Inflammatory macrophage treated with lipopolysaccharide for 4 hours (primary cell): ENCODE results near the gene DGCR2.
"Not testable (repeated sequence)": the region's sequence is repeated elsewhere in the genome, so short reads cannot be mapped to it uniquely, and the experiment has no call there.

Experiments used
- DNase-seq: peaks from one replicate; pipeline ENCODE4 v3.0.0-alpha.2; 2020

DGCR2 gene

DNA sequence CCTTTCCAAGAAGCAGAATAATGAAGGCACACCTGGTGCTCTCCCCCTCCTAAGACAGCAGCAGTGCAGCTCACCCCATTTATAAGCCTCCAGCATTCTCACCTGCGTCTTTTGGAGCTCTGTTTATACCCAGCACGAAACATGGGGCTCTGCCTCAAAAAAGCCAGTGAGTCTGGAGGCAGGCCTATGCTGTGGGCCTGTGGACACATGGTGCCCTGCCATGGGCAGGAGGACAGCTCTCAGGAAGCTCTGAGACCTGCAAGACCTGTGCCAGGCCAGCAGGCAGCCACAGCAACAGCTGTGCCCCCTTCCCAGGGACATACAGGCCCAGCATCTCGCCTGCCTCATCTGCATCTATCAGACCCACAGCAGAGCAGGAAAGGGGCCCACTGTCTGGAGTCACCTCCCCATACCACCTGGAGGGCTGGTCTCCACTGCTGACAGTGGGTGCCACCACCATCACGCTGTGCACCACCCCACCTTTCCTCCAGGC, 64.2 kb downstream of the DGCR2 start:
- DNase-seq = no peak

DNA sequence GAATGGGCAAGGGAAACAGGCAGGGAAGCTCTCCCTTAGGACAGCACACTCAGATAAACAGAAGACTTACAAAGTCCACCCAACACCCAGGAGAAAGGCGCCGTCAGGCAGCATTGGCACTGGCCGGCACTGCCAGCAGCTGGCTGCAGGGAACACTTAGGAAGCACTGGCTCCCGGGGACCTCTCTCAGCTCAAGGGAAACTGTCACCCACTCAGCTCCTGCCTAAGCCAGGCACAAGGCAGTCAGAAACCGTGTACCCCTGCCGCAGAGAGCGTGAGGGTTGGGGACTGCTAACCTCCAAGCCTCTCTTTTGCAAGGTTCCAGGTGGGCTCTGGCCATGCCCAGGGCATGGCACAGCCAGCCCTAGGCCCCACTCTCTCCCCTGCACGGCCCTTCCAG, 64.7 kb downstream of the DGCR2 start:
- DNase-seq = no peak

DNA sequence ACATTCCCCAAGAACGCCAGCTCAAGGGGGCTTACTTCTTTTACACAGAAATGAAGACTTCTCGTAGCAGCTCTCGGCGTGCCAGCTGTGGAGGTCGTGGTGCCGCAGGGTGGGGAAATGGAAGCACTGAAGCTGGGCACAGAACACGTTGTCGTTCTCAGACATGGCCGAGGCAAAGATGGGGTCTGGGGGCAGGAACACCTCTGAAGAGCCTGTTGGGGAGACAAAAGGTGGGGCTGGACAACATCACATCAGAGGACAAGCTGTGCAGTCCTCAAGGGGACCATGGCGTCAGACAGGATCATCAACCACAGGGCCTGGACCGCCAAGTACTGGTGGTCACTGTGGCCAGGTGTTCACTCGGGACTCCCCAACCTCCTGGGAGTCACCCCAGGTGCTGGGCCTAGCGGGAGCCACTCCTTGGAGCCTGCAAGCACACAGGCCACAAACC, 65.2 kb downstream of the DGCR2 start:
- no peak for DNase-seq

DNA sequence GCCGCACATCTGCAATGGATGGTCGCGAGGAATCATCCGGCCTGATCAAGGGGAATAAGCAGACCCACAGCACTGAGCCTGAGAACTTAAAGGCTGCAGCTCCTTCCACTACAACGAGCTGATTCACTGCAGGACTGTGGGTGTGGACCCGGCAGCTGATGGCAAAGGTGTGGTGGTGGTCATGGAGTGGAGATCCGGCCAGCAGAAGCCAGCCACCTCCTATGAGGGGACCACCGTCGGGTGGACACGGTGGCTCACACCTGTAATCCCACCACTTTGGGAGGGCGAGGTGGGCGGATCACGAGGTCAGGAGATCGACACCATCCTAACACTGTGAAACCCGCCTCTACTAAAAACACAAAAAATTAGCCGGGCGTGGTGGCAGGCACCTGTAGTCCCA, 66.4 kb downstream of the DGCR2 start:
- no peak for DNase-seq

DNA sequence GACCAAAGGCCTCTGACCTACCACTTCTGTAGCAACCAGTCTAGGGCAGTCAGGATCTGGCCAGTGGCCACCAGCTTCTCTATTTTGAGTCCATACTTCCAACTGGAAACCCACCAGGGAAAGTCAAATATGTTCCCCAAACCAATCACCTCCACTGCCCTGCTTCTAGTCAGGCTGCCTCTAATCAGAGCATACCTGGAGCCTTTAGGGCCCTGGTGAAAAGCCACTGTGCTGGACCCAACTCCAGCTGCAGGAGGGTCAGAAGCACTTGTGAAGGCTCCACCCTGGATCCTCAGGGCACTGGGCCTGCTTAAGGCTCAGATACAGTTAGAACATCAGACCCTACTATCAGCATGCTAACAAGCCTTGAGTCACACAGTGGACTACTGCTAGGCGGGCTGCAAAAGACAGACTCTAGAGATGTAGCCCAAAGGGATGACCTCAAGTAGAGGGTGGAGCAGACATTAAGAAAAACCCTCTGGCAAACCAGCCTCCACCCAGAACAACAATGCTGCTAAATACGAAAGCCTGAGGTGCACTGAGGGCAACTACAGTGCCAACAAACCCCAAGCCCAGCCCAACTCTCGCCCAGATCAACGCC, 69.2 kb downstream of the DGCR2 start:
- no peak for DNase-seq

DNA sequence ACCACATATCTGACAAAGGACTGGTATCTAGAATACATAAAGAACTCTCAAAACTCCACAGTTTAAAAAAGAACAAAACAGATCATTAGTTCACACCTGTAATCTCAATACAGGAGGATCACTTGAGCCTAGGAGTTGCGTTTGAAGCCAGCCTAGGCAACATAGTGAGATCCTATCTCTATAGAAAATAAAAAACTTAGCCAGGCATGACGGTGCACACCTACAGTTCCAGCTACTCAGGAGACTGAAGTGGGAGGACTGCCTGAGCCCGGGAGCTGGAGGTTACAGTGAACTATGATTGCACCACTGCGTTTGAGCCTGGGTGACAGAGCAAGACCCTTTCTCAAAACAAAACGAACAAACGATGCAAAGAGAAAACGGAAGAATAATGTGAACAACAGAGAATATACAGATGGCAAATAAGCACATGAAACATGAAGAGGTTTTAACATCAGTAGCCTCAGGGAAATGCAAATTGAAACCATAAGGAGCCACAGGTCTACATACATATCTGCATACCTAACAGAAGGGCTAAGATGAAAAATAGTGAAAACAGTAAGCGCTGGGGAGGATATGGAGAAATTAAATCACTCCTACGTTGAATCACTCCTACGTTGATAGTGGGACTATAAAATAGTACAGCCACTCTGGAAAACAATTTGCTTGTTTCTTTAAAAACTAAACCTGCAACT, 70.7 kb downstream of the DGCR2 start:
- DNase-seq = no peak

DNA sequence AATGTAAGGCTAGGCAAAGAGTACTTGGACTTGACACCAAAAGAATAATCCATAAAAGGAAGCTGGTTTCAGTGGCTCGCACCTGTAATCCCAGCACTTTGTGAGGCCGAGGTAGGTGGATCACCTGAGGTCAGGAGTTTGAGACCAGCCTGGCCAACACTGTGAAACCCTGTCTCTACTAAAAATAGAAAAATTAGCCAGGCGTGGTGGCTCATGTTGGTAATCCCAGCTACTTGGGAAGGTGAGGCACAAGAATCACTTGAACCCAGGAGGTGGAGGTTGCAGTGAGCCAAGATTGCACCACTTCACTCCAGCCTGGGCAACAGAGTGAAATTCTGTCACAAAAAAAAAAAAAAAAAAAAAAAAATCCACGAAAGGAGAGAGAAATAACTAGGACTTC, 71.4 kb downstream of the DGCR2 start:
- DNase-seq = not testable (repeated sequence)

DNA sequence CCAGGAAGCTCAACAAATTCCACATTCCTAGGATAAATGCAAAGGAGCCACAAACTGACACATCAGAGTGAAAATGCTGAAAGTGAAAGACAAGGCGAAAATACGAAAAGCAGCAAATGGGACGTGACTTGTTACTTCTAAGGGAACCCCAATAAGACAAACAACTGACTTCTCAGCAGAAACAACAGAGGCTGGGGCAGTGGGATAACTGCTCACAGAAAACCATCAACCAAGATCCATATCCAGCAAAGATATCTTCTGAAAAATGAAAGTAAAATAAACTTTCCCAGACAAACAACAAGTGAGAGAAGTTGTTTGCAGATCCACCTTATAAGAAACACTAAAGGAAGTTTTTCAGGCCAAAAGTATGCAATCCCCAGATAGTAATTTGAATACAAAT, 72.1 kb downstream of the DGCR2 start:
- no peak for DNase-seq

DNA sequence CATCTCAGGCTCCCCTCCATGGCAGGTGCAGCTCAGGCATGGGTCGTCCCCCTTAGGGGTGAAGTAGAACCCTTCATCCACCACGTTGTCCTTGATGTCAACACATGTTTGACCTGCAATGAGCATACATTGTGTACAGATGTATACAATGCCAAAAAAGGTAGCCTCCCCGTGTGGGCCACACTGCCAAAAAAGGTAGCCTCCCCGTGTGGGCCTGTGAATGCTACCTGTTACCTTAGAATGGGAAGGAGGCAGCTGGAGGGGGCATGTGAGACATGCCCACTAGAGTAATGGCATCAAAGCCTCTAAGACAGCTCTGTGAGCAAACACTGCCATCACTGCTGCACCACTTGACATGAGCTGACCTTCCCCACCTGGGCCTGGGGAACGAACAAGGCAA, 73.7 kb downstream of the DGCR2 start:
- DNase-seq = no peak

DNA sequence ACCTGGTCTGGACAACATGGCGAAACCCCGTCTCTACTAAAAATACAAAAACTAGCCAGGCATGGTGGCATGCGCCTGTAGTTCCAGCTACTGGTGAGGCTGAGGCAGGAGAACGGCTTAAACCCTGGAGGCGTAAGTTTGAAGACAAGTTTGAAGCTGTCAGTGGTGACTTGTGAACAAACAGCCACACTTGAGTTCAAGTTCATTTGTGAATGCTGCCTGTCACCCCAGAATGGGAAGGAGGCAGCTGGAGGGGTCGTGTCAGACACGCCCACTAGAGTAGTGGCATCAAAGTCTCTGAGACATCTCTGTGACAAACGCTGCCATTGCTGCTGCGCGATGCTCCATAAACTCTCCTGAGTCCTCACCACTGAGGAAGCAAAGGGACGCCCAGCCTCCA, 74.2 kb downstream of the DGCR2 start:
- DNase-seq = no peak

DNA sequence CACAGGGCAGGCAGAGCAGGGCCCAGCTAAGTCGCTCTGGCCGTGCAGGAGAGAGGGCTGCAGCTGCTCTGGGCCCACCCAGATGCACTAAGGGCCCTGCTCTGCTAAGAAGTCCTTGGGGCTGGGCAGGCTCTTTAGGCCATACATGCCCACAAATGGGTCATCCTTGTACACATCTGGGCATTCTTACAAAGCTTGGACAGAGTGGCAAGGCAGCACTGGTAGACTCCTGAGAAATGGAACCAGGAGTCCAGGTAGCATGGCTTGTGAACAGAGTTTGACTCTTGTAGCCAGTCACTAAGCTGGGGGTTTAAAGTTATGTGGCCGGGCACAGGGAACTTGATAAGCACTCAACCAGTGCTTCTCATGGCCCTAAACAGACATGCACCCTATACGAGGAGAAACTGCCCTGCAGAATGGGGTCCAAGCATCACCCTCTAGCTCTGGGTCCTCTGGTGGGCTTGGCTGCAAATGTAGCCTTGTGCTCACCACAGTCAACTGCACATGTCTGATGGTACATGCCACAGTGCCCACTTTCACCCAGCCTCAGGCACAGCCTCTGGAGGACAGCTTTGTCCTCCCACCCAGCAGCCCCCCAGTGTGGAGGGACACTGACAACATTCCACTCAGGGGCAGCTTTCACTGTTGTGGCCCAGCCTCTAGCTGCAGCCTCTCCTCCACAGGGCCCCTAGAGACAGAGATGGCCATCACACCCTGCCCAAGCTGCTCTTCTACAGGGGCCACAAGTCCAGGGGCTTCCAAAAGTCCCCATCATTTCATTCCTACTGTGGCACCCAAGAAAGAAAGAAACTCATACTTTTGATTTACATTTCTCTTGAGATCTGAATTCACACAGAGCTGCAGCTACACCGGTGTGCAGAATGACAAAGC, 75.2 kb downstream of the DGCR2 start:
- no peak for DNase-seq

DNA sequence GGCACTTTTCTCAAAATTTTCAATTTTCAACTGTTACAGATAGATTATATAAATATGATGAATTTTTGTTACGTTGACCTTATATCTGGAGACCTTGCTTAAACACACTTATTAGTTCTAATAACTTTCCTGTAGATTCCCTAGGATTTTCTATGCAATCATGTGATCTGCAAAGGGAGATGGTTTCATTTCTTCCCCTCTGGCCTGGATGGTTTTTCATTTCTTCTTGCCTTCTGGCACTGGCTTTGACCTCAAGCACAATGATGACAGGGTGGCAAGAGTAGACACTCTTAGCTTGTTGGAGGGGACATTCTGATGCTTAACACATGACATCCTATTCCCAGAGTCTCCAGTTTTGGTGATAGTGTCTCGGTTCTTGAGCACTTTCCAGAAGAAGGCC, 75.9 kb downstream of the DGCR2 start:
- no peak for DNase-seq

DNA sequence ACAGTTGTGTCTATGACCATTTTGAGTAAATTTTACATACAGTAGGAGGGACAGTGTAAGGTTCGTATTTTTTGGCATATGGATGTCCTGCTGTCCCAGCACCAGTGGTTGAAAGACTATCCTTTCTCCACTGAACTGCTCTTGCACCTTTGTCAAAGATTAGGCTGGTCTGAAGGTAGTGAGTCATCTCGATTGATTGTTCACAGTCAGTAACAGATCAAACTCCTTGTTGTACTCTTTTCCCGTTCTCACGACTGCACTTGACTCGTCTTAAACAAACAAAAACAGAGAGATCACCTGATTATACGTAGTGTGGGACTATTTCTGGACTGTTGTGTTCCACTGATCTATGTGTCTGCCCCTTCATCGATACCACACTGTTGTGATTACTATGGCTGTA, 77.1 kb downstream of the DGCR2 start:
- no peak for DNase-seq

DNA sequence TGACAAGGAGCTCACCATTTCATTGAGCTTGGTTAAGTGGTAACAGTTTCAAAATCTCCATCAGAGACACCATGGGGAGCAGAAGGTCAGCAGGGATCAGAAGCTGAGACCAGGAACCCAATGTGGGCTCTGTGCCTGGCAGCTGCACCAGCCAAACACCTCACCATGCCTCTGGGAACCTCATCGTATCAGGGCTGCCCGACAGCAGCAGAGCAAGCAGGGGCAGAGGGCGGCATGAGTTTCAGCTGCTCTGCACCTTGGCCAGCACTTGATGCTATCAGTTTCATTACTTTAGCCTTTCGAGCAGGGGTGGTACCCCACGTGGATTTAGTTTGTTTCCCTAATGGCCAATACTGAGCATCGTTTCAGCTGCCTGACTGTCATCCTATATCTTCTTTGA, 77.8 kb downstream of the DGCR2 start:
- DNase-seq = no peak

DNA sequence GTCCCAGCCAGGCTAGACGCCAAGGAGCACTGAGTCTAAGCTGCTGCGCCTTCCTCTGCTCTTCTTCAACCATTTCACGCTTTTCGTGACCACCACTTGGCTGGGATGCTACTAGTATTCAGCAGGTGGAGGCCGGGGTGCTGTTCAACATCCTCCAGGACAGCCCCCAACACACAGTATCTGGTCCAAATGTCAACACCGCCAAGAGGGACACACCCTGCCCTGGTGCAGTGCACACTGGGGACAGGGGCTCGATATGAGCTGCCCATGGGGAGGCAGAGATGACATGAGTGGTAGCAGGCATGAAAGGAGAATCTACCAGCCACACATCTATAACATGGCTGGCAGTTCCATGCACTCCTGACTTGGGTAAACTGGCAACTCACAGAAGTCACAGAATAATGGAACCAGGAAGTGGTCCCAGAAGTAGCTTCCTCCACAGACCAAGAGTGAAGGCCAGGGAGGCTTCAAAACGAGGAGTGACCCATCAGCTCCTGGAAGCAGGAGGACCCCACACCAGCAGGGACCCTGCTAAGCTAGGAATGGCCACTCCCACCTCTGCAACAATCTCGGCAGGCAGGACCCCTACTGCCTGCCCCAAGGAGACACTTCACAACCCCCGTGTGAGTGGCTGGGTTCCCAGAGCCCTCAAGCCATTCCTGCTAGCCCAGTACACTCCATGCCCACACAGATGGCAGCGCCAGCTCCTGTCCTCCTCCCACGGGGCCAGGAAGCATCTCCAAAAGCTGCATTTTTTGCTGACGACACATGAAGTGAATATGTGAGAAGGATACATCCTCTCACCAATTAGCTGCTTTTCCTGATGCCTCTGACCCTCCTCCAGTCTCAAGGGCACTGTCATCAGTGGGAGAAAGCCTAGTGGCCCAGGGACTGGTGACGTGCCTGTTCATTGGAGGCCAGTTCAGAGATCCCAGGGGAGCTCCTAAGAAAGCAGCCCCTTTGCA, 78.8 kb downstream of the DGCR2 start:
- DNase-seq = no peak

DNA sequence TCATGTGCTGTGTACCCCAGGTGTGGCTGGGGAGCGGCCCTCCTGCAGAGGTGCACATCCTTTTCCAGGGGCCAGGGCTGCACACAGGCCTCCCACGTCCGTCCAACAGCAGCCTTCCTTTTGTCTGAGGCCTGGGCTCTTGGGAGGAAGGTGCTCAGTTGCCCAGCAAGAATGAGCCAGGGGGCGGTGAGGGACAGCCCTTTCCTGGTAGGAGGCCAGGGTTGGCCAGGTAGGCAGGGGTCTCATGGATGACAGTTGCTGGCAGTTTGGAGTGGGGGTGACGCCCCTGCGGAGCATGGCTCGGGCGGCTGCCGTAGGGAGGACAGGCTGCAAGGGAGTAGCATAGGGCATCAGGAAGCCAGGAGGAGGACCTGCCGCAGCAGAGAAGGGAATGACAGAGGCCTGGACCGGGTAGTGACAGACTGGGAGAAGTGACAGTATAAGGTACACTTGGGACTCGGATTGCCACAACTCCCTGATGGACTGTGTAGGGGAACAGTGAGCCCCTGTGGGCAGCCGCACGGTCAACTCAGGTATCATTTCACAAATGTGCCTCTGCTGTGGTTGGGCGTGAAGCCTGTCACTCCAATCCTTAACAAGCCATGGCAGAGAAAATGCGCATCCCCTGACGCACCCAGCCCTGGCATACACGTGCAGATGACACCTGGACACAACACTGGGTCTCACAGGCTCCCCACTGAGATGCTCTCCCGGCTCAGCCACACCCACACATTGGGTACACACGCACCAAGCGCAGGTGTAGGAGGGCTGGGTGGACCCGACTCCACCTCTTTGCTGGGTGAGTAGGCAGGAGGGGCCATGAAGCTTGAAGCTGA, 79.7 kb downstream of the DGCR2 start:
- DNase-seq = no peak

DNA sequence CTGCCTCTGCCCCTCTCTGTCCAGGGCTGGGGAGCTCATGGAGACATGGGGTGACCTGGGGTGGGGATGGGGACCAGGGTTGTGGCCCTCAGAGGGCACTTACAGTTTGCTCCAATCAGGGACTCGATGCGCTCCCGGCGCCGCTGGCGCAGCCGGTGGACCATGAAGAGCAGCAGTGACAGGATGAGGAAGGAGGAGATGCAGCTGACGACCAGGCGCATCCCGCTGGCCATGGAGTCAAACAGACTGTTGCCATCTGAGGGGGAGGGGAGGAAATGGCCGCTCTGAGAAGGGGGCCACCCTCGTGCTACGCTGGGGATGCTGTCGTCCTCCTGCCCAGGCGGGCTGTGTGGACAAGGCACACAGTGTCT, 80.5 kb downstream of the DGCR2 start:
- DNase-seq = no peak

DNA sequence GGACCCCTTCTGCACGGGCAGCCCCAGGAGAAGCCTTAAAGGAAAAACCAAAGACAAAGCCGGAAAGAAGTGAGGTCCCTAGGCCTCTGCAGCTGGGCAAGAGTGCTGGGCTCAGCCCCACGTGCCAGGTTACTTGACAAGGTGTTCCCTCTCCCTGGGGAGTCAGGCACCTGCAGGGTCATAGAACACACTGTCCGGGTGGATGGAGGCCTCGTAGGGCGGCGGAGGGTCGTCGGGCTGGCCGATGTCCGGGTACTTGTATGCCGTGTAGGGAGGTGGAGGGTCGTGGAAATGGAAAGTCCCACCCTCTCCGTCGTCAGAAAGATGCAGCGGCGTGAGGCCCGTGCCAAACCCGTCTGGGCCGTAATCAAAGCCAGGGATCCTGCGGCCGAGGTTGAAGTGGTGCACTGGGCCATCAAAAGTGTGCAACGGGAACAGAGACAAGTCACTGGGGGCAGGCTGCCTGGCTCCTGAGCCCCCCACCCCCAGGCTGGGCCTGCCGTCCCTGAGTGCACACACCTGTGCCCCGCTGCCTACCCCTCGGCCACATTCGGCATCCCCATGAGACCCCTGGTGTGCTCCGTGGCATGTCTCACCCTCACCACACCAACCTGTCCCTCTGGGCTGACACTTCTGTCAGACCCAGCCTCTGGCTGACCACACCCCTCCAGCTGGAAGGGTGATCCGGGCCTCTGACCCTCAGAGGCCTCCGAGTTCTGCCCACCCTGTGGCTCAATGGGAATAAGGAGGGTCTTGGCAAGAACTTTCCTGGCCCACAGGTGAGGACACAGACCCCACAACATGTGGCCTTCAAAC, 81.1 kb downstream of the DGCR2 start:
- no peak for DNase-seq

DNA sequence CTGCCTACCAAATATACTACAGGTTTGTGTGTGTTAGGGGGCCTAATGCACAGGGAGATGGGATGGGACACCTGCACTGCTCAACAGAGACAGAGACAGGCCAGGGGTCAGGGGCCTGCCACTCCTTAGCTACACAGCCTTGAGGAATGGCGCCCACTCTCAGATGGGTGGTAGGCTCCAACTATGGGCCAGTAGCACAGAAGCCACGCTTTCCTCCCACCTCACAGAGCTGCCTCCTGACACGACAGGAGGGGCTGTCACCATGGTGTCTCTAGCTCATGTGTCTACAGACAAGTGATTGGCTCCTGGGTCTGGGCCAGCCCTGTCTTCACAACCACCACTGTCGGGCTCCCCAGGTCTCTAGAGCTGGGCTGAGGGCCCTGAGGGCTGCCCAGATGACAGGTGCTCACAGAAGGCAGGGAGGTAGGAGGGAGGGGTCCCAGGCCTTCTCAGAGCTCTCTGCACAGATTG, 81.8 kb downstream of the DGCR2 start:
- DNase-seq = no peak

DNA sequence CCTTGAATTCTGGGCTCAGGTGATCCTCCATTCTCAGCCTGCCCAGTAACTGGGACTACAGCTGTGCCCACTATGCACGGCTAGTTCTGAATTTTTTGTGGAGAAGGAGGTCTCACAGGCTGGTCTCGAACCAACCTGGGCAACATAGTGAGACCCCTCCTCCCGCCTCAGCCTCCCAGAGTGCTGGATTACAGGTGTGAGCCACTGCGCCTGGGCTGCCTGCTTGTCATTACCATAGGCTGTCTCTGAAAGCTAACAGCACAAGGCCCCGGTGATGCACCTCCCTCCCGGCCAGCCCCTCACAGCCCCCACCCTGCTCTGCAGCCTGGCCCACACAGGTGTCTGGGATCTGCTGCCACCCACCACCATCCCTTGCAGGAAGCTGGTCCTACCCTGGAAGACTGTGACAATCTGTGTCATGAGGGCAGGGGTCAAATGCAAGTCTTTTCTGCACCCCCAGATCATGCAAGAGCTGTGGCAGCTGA, 82.4 kb downstream of the DGCR2 start:
- DNase-seq = no peak

DNA sequence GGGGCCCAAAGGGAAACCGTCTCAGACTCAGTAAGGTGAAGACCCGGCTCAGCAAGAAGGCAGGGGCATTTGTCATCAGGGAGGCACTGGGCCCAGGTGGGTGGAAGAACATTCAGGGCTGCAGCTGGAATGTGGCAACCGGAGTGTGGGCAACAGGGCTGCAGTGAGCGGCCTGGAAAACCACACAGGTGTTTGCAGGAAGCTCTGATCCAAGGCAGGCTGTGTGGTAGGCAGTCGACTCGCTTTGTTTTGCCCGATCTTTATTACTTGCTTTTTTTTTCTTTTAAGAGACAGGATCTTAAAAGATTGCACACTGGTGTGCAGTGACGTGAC, 82.8 kb downstream of the DGCR2 start:
- no peak for DNase-seq
